Fibroblast of the conjunctiva (primary cell): Measurements from ENCODE around the gene RABGEF1.
"Not testable (repeated sequence)": the region's sequence is repeated elsewhere in the genome, so short reads cannot be mapped to it uniquely, and the experiment has no call there.

Experiments used
- DNase-seq: peaks from one replicate; pipeline ENCODE4 v3.0.0-alpha.2; 2010; ENCODE audit warnings: low read depth

RABGEF1 gene

DNA sequence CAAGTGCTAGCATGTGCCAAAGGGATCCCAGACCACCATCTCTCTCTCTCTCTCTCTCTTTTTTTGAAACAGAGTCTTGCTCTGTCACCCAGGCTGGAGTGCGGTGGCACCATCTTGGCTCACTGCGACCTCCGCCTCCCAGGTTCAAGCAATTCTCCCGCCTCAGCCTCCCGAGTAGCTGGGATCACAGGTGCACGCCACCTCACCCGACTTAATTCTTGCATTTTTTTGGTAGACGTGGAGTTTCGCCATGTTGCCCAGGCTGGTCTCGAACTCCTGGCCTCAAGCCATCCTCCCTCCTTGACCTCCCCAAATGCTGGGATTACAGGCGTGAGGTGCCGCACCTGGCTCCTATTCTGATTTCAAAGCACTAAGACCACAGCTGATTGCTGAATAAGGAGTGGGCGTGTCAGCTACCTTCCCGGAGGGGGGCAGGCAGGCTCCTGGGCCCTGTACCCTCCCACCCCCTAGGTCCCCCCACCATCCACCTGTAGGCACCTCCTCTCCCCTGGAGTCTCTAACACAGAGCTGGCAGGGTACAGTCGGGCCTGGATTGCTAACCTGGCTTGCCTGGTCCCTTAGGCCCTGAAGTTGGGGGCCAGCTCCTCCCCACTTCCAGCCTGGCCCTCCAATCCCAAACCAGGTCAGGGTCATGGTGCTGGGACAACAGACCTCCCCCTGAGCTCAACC, 74.8 kb downstream of the RABGEF1 start:
- not testable (repeated sequence) for DNase-seq

DNA sequence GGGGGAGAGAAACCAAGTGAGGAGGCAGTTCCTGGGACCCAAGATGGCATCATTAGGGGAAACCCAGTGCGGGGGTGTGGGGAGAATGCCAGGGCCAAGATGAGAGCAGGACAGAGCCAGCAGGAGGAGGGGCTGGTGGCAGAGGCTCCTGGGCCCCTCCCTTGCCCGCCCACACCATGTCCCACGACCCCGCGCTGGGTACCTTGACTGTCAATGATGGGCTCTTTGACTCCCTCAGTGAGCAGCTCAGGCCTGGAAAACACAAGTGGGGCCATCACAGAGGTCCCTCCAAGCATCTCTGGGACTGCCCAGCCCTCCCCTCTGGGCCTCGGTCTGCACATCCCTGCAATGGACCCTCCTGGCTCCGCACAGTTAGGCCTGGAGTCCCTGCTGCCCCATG, 75.4 kb downstream of the RABGEF1 start:
- DNase-seq = no peak

DNA sequence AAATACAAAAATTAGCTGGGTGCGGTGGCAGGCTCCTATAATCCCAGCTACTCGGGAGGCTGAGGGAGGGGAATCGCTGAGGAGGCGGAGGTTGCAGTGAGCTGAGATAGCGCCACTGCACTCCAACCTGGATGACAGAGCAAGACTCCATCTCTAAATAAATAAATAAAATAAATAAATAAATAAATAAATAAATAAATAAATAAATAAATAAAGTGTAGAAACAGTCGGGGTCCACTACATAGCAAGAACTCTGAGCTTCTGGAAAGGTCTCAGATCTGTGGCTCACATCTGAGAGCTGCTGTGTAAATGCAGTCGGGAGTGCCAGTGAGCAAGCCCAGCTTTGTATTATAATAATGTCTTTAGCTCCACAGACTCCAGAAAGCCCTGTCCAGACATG, 76.1 kb downstream of the RABGEF1 start:
- DNase-seq = not testable (repeated sequence)

DNA sequence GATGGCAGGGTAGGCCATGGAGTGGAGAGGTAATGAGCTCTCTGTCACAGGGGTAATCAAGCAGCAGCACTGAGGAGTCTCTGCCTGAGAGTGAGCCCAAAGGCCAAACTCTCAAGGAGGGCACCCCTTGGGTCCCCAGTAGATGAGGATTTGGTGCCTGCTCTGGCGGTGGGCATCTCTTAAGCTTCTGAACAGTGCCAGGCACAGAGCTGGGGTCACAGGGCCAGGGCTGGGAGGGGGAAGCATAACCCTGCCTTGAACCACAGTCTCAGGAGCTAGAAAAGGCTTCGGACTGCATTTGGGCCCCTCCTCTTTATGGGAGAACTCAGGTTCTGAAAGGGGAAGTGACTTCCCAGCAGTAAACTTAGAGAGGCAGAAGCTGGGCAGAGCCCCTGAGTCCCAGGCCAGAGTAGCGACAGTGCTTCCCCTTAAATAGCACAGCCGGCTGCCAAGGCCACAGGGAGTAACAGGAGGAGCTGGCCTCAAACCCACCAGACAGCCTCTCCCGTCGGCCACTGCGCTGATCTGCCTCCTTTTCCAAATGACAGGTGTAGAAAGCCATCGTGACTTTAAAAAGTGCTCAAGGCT, 76.8 kb downstream of the RABGEF1 start:
- not testable (repeated sequence) for DNase-seq

DNA sequence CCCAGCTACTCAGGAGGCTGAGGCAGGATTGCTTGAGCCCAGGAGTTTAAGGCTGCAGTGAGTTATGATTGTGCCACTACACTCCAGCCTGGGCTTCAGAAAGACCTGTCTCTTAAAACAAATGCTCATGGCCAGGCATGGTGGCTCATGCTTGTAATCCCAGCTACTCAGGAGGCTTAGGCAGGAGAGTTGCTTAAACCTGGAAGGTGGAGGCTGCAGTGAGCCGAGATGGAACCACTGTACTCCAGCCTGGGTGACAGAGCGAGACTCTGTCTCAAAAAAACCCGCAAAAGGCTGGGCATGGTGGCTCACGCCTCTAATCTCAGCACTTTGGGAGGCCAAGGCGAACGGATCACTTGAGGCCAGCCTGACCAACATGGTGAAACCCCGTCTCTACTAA, 77.4 kb downstream of the RABGEF1 start:
- not testable (repeated sequence) for DNase-seq

DNA sequence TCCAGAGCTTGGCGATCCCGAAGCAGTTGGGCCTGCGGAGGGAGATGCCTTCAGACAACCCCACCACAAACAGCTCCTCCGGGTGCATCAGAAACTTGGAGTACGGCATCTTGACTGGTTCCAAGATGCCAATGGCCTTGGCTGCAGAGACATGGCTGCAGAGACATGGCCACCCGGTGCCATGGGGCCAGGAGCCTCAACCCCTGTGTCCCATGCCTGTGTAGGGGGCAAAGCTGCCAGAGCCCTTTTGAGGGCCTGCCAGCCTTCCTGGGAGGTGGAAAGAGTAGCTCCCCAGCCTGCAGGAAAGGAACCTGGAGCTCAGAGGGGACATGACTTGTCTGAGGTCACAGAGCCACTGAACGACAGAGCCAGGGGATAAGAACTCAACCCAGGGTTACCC, 83.5 kb downstream of the RABGEF1 start:
- DNase-seq = no peak

DNA sequence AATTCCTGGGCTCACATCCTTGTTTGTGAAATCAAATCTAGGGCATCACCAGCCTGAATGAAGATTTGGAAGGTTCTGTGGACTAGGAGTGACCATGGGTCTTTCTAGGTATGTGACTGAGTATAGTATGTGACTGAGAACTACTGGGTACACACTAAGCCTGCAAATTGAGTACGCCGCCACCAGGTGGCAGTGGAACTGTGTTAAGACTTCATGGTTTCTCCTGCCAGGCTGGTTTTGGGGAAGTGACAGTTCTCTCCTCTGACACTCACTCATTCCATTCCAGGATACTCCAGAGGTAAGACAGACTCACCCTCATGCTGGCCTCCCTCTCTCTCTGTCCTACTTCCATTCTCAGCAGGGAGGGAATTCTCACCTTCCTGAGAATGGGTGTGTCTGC, 85.0 kb downstream of the RABGEF1 start:
- not testable (repeated sequence) for DNase-seq

DNA sequence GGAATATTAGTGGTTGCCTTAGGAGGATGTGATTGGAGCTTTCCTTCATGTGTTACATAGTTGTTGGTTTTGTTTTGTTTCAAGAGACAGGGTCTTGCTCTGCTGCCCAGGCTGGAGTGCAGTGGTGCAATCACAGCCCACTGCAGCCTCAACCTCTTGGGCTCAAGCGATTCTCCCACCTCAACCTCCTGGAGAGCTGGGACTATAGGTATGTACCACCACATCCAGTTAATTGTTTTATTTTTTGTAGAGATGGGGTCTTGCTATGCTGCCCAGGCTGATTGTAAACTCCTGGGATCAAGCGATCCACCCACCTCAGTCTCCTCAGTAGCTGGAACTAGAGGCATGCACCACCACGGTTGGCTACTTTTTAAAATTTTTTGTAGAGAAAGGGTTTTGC, 86.1 kb downstream of the RABGEF1 start:
- DNase-seq = no peak

DNA sequence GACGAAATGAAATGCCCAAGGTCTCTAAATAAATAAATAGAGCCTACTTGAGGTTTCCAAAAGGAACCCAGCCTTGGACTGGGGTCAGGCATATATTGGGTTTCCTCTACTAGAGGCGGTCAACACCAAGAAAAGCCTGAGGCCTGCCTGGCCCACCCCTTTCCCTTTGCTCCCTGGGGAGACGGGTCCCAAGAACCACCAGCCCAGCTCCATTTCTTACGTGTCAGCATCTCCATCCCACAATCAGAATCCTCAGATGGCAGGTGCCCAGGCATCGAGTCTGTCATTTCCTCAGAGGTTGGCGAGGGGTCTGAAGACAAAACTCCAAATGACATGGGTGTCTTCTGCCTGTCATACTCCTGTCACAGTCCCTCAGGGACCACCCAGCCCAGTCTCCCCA, 90.4 kb downstream of the RABGEF1 start:
- DNase-seq = not testable (repeated sequence)

DNA sequence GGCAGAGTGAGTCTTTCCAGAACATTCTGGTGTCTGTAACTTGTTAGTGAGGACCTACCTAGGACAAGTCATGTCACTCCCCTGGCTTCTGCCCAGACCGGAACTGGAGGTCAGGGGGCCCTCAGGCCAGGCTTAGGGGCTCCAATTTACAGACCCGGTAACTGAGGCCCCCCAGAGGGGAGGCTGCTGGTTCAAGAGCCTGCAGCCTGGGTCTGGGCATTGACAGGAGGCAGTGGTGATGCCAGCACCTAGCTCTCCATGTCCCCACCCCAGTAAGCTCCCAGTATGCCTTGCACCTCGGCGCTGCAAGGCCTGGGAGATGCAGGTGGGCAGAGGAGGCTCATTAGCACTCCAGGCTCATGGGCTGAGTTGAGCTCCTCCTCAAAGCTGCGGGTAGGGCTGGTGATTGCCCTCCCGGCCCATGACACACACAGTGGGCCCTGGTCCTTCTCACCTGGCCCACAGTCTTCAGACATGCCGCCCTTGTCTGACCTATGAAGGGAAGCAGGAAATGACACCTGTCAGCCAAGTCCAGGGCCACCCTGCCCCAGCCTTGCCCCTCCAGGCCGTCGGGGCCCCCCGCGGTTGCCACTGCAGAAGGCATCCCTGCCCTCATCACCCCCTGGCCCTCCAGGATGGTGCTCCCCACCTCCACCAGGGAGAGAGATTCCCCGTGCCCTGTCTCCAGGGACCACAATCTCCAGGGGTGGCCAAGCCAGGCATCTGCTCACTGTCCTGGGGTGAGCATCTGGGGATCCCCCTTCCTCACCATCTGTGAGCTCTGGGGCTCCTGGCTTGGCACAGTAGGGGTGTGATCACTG, 92.2 kb downstream of the RABGEF1 start:
- no peak for DNase-seq

DNA sequence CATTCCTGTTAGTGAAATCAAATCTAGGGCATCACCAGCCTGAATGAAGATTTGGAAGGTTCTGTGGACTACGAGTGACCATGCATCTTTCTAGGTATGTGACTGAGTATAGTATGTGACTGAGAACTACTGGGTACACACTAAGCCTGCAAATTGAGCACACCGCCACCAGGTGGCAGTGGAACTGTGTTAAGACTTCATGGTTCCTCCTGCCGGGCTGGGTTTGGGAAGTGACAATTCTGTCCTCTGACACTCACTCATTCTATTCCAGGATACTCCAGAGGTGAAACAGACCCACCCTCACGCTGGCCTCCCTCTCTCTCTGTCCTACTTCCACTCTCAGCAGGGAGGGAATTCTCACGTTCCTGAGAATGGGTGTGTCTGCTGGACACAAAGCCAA, 96.5 kb downstream of the RABGEF1 start:
- DNase-seq = no peak

DNA sequence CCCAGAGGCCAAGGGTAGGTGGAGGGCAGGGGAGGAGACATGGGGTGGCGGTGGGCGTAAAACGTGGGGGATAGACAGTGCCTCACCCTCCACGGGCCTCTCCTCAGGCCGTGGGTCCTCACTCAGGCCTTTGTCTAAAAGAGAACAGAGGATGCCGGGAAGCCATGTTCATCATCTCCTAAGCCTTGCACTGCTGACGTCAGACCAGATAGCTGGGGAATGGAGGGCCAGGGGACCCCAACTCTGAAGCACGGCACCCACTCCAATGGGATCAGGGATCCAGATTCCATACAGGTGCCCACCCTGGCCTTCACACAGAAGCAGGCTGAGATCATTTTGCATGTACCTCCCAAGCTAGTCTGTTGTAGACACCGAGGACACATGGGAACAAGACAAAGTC, 97.1 kb downstream of the RABGEF1 start:
- no peak for DNase-seq

DNA sequence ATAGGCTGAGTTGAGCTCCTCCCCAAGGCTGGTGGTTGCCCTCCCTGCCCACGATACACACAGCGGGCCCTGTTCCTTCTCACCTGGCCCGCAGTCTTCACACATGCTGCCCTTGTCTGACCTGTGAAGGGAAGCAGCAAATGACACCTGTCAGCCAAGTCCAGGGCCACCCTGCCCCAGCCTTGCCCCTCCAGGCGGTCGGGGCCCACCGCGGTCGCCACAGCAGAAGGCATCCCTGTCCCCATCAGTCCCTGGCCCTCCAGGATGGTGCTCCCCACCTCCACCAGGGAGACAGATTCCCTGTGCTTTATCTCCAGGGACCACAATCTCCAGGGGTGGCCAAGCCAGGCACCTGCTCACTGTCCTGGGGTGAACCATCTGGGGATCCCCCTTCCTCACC, 99.3 kb downstream of the RABGEF1 start:
- DNase-seq = no peak

DNA sequence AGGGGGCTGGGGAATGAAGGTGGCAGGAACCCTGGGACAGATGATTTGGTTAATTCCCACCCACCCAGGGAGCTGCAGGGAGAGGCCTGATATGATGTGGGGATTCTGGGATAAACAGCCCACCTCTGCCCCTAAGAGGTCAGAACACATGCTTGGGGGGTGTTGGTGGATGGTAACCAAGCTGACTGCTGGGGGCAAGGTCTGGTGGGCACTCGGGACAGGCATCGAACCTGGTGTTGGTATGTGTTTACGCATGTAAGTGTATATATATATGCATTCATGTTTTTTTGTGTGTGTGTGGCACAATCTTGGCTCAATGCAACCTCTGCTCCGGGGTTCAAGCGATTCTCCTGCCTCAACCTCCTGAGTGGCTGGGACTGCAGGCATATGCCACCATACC, 99.8 kb downstream of the RABGEF1 start:
- no peak for DNase-seq

DNA sequence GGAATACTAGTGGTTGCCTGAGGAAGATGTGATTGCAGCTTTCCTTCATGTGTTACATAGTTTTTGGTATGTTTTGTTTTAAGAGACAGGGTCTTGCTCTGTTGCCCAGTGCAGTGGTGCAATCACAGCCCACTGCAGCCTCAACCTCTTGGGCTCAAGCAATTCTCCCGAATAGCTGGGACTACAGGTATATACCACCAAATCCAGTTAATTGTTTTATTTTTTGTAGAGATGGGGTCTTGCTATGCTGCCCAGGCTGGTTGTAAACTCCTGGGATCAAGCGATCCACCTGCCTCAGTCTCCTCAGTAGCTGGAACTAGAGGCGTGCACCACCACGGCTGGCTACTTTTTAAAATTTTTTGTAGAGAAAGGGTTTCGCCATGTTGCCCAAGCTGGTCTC, 101.4 kb downstream of the RABGEF1 start:
- no peak for DNase-seq

DNA sequence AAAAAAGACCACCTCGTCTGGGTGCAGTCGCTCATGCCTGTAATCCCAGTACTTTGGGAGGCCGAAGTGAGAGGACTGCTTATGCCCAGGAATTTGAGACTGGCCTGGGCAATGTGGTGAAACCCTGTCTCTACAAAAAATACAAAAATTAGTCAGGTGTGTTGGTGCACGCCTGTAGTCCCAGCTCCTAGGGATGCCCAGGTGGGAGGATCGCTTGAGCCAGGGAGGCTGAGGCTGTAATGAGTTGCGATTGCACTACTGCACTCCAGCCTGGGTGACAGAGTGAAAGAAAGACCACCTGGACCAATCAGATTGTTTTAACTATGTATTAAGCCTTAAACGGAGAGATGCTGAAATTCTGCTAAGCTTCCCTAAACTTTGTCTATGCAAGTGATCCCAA, 103.0 kb downstream of the RABGEF1 start:
- not testable (repeated sequence) for DNase-seq

DNA sequence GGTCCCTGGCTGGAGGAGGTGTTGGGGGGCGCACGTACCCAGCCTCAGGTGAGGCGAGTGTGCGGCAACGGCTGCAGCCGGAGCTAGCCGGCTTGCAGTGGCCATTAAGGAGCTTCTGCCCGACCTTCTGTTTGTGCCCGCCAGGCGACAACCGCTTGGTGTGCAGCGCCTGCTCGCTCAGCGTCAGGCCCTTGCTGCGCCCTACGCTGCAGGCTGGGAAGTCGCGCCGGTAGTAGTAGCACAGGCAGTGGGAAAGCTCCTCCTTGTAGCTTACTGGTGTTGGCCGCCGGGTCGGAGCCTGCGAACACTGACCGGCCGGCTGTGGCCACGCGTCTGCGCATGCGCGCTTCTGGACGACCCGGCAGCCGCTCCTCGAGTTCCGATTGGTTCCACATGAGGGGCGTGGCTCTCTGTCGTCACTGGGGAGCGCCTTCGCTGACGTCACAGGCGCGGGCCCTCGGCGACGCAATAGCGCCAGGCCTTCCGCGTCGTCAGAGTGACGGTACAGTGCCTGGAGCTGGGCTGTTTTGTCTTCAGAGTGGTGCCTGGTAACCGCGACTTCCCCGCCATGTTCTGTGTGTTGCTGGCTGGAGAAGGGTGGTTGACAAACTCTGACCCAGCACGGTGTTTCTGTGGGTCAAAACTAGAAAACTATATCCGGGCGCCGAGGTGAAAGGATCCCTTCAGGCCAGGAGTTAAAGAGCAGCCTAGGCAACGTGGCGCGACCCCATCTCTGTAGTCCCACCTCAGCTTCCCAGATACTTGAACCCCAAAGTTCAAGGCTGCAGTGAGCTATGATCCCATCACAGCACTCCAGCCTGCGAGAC, 104.2 kb downstream of the RABGEF1 start:
- DNase-seq = peak; percentile 98

DNA sequence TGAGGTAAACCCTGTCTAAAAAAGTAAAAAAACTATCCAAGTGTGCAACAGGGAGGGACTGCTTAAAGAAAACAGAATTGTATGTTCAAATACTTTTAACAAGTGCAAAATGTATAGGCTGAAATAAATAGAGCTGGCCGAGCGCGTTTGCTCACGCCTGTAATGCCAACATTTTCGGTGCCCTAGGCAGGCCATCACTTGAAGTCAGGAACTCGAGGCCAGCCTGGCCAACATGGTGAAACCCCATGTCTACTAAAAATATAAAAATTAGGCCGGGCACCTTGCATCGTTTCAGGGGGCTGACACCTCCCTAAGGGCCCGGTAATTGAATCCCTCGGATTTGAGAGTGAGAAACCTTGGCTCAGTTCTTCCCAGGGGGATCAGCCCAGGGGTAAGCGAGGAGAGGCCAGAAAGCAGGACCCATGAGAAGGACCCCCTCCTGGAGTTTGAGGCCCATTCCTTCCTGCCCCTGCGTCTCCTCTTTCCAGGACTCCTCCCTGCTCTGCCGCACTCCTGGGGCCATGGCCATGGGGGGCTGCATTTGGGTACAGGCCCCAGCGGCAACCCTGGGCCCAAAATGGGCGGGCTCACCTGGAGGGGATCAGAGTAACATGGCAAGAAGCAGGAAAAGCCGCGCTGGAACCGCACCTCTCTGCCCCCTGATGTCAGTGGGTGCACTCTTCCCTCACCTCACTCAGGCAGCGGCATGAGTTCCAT, 105.0 kb downstream of the RABGEF1 start:
- no peak for DNase-seq

DNA sequence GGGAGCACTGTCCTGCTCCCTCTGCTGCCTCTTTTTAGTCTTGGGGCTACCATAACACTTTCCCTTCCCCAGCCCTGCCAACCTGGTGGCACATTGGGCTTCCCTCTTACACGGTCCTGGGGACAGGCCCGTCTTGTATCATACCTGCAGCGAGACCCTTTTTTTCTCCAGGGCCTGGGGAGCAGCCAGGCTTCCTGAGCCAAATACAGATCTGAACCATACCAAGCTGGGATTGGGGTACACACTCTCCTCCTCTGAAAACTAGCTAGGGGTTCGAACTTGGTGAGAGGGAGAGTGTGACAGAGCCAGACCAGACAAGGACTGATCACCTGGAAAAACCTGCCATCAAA, 105.5 kb downstream of the RABGEF1 start:
- DNase-seq = not testable (repeated sequence)

DNA sequence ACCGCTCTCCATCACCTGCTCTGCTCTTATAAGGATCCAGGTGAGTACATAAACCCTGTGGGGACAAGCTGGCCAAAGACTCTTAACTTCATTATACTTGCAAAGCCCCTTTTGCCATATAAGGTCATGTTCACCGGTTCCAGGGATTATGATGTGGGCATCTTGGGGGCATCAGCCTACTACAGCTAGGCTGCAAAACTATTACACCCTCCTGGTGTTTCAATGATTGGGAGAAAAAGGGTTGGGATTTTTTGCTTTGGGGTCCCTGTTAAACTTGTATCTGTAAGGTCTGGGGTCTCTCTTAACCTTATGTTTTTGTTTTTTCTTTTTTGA, 107.0 kb downstream of the RABGEF1 start:
- DNase-seq = not testable (repeated sequence)

DNA sequence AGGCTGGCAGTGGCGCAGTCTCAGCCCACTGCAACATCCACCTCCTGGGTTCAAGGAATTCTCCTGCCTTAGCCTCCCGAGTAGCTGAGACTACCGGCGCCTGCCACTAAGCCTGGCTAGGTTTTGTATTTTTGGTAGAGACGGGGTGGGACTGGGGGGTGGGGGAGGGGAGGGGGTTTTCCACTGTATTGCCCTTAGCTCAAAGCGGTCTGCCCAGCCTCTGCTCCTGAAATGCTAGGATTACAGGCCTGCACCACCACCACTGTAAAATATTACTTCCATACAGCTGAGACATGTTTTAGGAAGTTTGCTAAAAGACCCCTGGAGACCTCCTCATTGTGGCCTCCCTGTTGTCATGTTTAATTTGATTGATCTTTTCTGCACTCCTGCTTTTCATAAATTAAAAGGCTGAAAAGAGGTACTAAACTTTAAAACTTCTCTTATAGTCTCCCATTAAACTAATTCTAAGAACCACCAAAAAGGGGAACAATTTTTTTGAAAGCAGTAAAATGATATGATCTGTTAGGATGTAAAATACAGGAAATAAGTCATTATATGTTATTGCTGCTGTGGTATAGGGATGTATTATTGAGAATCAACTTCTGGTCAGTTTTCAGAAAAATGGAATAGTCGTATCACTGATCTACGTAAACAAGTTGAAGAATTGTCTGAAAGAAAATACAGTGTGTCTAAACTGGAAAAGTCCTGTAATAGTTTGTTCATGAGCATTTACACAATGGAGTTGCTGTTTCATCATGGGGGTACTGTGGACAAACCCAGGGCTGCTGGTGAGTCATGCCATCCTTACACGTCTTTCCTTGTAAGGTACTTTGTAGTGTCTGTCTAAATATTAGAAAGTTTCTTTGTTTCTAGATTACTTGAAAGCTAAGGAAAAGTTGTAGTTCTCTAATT, 107.6 kb downstream of the RABGEF1 start:
- DNase-seq = peak; percentile 42
